Loucy (cell line): Measurements from ENCODE around the gene TYW5.
A peak's percentile ranks its signal among the peaks of the same experiment; 100 is the strongest.

Experiments
- H2AFZ ChIP-seq: fragments of 200-600 bp; sonication (generic); 2 replicates; pipeline ENCODE4 v1.6.0; 2016; ENCODE audit warnings: antibody characterized with exemption, mild to moderate bottlenecking, low read length, moderate library complexity
- H3F3A ChIP-seq: fragments of 200-600 bp; 2 replicates; pipeline ENCODE4 v1.6.0; 2016; ENCODE audit warnings: antibody characterized with exemption, low read depth, mild to moderate bottlenecking
- H3K27me3 ChIP-seq: fragments of 200-600 bp; sonication (generic); 2 replicates; pipeline ENCODE4 v1.6.1; 2014; ENCODE audit warnings: low read length, mild to moderate bottlenecking; ENCODE audit not compliant: insufficient read depth, poor library complexity, severe bottlenecking
- H3K36me3 ChIP-seq: fragments of 200-600 bp; sonication (generic); 2 replicates; pipeline ENCODE4 v1.6.1; 2016; ENCODE audit warnings: low read length; ENCODE audit not compliant: insufficient read depth
- H3K4me1 ChIP-seq: fragments of 200-600 bp; sonication (generic); 2 replicates; pipeline ENCODE4 v1.5.1; 2014; ENCODE audit warnings: low read length, mild to moderate bottlenecking; ENCODE audit not compliant: insufficient read depth, poor library complexity, severe bottlenecking
- H3K4me2 ChIP-seq: fragments of 200-600 bp; sonication (generic); 2 replicates; pipeline ENCODE4 v1.6.0; 2014; ENCODE audit warnings: antibody characterized with exemption, low read length, low read depth, mild to moderate bottlenecking; ENCODE audit not compliant: poor library complexity, severe bottlenecking
- H3K4me3 ChIP-seq: fragments of 200-600 bp; sonication (generic); 2 replicates; pipeline ENCODE4 v1.5.1; 2014; ENCODE audit warnings: low read length, mild to moderate bottlenecking, mixed read lengths; ENCODE audit not compliant: poor library complexity, severe bottlenecking
- H3K79me2 ChIP-seq: fragments of 200-600 bp; sonication (generic); 2 replicates; pipeline ENCODE4 v1.6.1; 2014; ENCODE audit warnings: low read length; ENCODE audit not compliant: insufficient read depth
- H3K9ac ChIP-seq: fragments of 200-600 bp; sonication (generic); 2 replicates; pipeline ENCODE4 v1.6.0; 2014; ENCODE audit warnings: mild to moderate bottlenecking, low read depth, low read length, moderate library complexity; ENCODE audit not compliant: poor library complexity, severe bottlenecking
- H3K9me2 ChIP-seq: fragments of 200-600 bp; sonication (generic); replicated peaks from 2 replicates; pipeline ENCODE4 v1.6.1; 2016; ENCODE audit warnings: low read depth, low read length, mixed read lengths
- H3K9me3 ChIP-seq: fragments of 200-600 bp; sonication (generic); 2 replicates; pipeline ENCODE4 v1.6.1; 2014; ENCODE audit warnings: mild to moderate bottlenecking, antibody characterized with exemption, low read length, low read depth; ENCODE audit not compliant: insufficient read depth
- H4K20me1 ChIP-seq: fragments of 200-600 bp; sonication (generic); 2 replicates; pipeline ENCODE4 v1.6.0; 2014; ENCODE audit warnings: antibody characterized with exemption, low read length, mild to moderate bottlenecking; ENCODE audit not compliant: insufficient read depth, poor library complexity, severe bottlenecking
- EZH2phosphoT487 ChIP-seq: fragments of 200-600 bp; IDR thresholded peaks from 2 replicates; pipeline ENCODE4 v1.6.1; 2018; ENCODE audit warnings: antibody characterized with exemption, mild to moderate bottlenecking, moderate library complexity, borderline replicate concordance
- TF ChIP-seq, protein P1 (sequence below): fragments of 200-600 bp; sonication (generic); conservative IDR thresholded peaks from 2 replicates; pipeline ENCODE4 v1.5.1; 2014; ENCODE audit warnings: mild to moderate bottlenecking, antibody characterized with exemption, low read length

TYW5 gene

DNA sequence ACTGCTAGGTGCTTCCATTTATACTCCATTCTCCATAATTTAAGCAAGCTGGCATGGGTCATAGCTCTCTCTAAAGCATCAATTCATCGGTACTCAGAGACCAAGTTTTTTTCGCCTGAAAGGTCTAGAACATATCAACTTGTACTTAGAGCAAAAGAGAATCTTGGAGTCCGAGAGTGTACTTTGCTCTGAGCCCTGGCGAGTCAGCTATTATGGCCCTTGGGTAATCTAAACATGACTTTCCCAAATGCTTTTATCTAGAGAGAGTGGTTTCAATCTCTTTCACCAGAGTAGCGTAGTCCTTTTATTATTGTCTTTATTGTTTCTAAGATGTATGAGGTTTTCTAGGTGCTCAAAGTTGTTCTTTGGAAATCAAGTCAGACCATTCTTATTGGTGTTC lies 34.5 kb upstream of the TYW5 start:
- Histone ChIP-seq H3K4me2 (no peak overlapping the region), H3K9ac (no peak overlapping the region), H2AFZ (no peak overlapping the region), H3K4me3 (no peak overlapping the region), H3K27me3 (no peaks in the 10 kb centered on the region), H4K20me1 (no peaks in the 10 kb centered on the region), H3K79me2 (no peaks in the 10 kb centered on the region), H3K4me1 (peaks cover 56% of the 10 kb centered on the region), H3F3A (peaks cover 3% of the 10 kb centered on the region; the same call in 1 of the 2 replicates), H3K9me2 (no peaks in the 10 kb centered on the region), H3K9me3 (no peaks in the 10 kb centered on the region), H3K36me3 (no peaks in the 10 kb centered on the region)
- TF ChIP-seq, protein P1, sequence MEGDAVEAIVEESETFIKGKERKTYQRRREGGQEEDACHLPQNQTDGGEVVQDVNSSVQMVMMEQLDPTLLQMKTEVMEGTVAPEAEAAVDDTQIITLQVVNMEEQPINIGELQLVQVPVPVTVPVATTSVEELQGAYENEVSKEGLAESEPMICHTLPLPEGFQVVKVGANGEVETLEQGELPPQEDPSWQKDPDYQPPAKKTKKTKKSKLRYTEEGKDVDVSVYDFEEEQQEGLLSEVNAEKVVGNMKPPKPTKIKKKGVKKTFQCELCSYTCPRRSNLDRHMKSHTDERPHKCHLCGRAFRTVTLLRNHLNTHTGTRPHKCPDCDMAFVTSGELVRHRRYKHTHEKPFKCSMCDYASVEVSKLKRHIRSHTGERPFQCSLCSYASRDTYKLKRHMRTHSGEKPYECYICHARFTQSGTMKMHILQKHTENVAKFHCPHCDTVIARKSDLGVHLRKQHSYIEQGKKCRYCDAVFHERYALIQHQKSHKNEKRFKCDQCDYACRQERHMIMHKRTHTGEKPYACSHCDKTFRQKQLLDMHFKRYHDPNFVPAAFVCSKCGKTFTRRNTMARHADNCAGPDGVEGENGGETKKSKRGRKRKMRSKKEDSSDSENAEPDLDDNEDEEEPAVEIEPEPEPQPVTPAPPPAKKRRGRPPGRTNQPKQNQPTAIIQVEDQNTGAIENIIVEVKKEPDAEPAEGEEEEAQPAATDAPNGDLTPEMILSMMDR, result no peak
- no peak for TF ChIP-seq EZH2phosphoT487

DNA sequence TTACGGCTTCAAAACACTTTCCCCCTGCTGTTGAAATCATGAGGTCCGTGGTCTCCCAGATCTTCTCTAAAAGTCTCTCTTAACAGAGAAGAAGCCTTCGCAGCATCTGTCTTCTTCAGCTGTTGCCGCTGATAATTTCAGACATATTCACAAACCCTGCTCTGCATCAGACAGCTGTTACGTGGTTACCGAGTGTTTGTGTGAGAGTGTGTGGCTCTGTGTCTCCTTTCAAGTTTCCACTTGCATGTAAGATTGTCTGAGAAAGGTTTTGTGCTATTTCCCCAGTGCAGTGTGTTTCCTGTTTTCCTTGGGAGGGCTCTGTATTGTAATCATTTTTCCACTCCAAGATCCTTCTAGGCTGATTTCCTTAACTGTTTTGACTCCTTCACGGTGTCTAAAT lies 32.9 kb upstream of the TYW5 start:
- Histone ChIP-seq H4K20me1 (no peaks in the 10 kb centered on the region), H3K4me3 (peak overlapping the region; percentile 65), H2AFZ (peak overlapping the region; percentile 35)

DNA sequence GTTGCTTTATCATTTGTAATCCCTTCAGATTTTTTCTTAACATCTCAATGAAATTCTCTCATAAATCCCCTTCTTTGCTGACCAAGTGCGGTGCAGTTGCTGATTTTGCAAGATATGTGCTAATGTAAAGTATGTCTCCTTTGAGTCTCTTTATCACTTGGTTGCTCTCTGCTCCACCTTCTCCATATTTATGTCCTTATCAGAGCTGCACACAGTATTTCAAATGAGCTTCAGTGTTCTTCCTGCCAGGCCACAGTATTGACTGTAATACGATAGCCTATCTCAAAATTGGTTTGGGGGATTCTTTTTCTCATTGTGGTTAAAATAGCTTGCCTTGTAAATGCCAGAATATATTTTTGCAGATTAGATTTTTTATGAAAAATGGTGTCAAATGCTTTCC lies 32.3 kb upstream of the TYW5 start:
- TF ChIP-seq EZH2phosphoT487, result peak; percentile 32; the same call in 1 of the 2 replicates
- TF ChIP-seq, protein P1, result no peak
- peak overlapping the region; percentile 71 for H3K4me2 ChIP-seq
- H3K79me2 ChIP-seq, result no peaks in the 10 kb centered on the region

More for the DNA sequence above, 32.9 kb upstream of the TYW5 start:
- Histone ChIP-seq H3K9me2 (no peaks in the 10 kb centered on the region), H3K27me3 (peaks cover 7% of the 10 kb centered on the region), H3K9ac (peak overlapping the region; percentile 16), H3K79me2 (no peaks in the 10 kb centered on the region), H3K4me2 (peak overlapping the region; percentile 71), H3K36me3 (no peaks in the 10 kb centered on the region), H3K4me1 (peaks cover 40% of the 10 kb centered on the region), H3K9me3 (no peaks in the 10 kb centered on the region), H3F3A (peaks cover 3% of the 10 kb centered on the region; the same call in 1 of the 2 replicates)
- TF ChIP-seq, protein P1, result no peak
- TF ChIP-seq EZH2phosphoT487, result no peak

More for the DNA sequence above, 32.3 kb upstream of the TYW5 start:
- H4K20me1 ChIP-seq, result no peaks in the 10 kb centered on the region
- peak overlapping the region; percentile 65 for H3K4me3 ChIP-seq
- H3K9me3 ChIP-seq, result no peaks in the 10 kb centered on the region
- peaks cover 37% of the 10 kb centered on the region for H3K4me1 ChIP-seq
- peaks cover 3% of the 10 kb centered on the region; the same call in 1 of the 2 replicates for H3F3A ChIP-seq
- peaks cover 11% of the 10 kb centered on the region for H3K27me3 ChIP-seq
- peak overlapping the region; percentile 16 for H3K9ac ChIP-seq
- no peaks in the 10 kb centered on the region for H3K9me2 ChIP-seq
- peak overlapping the region; percentile 35 for H2AFZ ChIP-seq
- H3K36me3 ChIP-seq, result no peaks in the 10 kb centered on the region
